K562 (cell line): ENCODE data around the gene IL12RB2.

ENCODE experiments used
- GABPA ChIP-seq: fragments of 200-800 bp; sonication (Bioruptor generic); conservative IDR thresholded peaks from 2 replicates; pipeline ENCODE4 v1.6.1; 2016; ENCODE audit warnings: low read depth, missing genetic modification characterization, missing compliant biosample characterization
- LARP7 ChIP-seq: fragments of 450-650 bp; IDR thresholded peaks from 2 replicates; pipeline ENCODE4 v1.6.1; 2016
- NCOA6 ChIP-seq: fragments of 450-650 bp; IDR thresholded peaks from 2 replicates; pipeline ENCODE4 v1.6.1; 2017; ENCODE audit warnings: mild to moderate bottlenecking
- POLR2AphosphoS5 ChIP-seq: IDR thresholded peaks from 2 replicates; pipeline ENCODE4 v1.6.1; 2011; ENCODE audit warnings: mild to moderate bottlenecking, low read depth, low read length, moderate library complexity; ENCODE audit not compliant: control insufficient read depth, insufficient read depth
- SRSF3 ChIP-seq: fragments of 200-400 bp; formaldehyde crosslinking; IDR thresholded peaks from 2 replicates; pipeline ENCODE4 v1.6.1; 2016; ENCODE audit warnings: mild to moderate bottlenecking, low read length, moderate library complexity; ENCODE audit not compliant: insufficient read depth
- ZNF785 ChIP-seq: fragments of 250-450 bp; sonication (Bioruptor Pico); IDR thresholded peaks from 2 replicates; pipeline ENCODE4 v1.4.0; 2020; ENCODE audit warnings: mild to moderate bottlenecking
- TF ChIP-seq, protein P1 (sequence below): fragments of 250-450 bp; sonication (Bioruptor Pico); IDR thresholded peaks from 2 replicates; pipeline ENCODE4 v1.4.0; 2020; ENCODE audit warnings: mild to moderate bottlenecking, moderate library complexity
- TF ChIP-seq, protein P2 (sequence below): IDR thresholded peaks from 3 replicates; pipeline ENCODE4 v1.6.1; 2011; ENCODE audit warnings: borderline replicate concordance, mild to moderate bottlenecking; ENCODE audit not compliant: insufficient read length, insufficient read depth
- TF ChIP-seq, protein P3 (sequence below): sonication (generic); formaldehyde crosslinking; IDR thresholded peaks from 2 replicates; pipeline ENCODE4 v1.8.1; 2023; ENCODE audit warnings: mild to moderate bottlenecking, missing genetic modification reagents
- TF ChIP-seq, protein P4 (sequence below), 3 experiments: IDR thresholded peaks in 2 of 3; conservative IDR thresholded peaks in 1 of 3; 2 replicates each; pipeline ENCODE4 v1.5.1; 2011 to 2012; ENCODE audit warnings: low read length in 3 of 3, mild to moderate bottlenecking in 3 of 3, control low read depth in 2 of 3, improper control_type of control experiment in 1 of 3, inconsistent platforms in 1 of 3, low read depth in 1 of 3, mixed read lengths in 1 of 3, moderate library complexity in 1 of 3; ENCODE audit not compliant: insufficient read depth in 2 of 3
- TF ChIP-seq, protein P5 (sequence below): sonication (generic); formaldehyde crosslinking; IDR thresholded peaks from 2 replicates; pipeline ENCODE4 v1.8.0; 2022; ENCODE audit warnings: mild to moderate bottlenecking, missing genetic modification reagents

DNA sequence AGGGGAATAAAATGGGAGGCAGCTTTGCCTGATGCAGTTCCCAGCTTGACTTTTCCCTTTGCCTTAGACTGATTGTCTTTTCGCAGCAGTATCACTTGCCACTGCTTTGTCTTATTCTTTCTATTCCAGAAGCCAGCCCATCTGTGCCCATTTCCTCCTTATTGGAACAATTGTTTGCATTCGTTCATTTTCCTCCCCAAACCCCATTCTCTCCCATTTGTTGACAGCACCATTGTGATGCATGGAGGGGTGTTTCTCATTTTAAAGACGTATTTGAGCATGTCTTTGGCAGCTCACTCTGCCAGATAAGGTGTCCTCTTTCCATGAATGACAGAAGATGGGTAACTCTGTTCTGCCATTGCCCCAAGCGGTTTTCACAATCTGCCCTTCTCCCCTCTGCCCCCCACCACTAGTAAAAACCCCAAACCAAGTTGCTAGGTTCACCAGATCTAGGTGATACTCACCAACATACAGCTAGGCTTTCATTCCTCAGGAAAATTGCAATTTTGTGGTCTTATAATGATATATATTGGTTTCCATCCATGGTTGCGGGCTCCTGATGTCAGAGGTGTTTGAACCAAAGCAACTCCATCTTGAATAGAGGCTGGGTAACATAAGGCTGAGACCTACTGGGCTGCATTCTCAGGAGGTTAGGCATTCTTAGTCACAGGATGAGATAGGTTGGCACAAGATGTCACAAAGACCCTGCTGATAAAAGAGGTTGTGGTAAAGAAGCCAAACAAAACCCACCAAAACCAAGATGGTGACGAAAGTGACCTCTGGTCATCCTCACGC, 91.7 kb downstream of the IL12RB2 start:
- TF ChIP-seq LARP7: no peak
- TF ChIP-seq, protein P1, sequence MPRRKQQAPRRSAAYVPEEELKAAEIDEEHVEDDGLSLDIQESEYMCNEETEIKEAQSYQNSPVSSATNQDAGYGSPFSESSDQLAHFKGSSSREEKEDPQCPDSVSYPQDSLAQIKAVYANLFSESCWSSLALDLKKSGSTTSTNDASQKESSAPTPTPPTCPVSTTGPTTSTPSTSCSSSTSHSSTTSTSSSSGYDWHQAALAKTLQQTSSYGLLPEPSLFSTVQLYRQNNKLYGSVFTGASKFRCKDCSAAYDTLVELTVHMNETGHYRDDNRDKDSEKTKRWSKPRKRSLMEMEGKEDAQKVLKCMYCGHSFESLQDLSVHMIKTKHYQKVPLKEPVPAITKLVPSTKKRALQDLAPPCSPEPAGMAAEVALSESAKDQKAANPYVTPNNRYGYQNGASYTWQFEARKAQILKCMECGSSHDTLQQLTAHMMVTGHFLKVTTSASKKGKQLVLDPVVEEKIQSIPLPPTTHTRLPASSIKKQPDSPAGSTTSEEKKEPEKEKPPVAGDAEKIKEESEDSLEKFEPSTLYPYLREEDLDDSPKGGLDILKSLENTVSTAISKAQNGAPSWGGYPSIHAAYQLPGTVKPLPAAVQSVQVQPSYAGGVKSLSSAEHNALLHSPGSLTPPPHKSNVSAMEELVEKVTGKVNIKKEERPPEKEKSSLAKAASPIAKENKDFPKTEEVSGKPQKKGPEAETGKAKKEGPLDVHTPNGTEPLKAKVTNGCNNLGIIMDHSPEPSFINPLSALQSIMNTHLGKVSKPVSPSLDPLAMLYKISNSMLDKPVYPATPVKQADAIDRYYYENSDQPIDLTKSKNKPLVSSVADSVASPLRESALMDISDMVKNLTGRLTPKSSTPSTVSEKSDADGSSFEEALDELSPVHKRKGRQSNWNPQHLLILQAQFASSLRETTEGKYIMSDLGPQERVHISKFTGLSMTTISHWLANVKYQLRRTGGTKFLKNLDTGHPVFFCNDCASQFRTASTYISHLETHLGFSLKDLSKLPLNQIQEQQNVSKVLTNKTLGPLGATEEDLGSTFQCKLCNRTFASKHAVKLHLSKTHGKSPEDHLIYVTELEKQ (CRISPR knock-in tag): no peak
- TF ChIP-seq, protein P2, sequence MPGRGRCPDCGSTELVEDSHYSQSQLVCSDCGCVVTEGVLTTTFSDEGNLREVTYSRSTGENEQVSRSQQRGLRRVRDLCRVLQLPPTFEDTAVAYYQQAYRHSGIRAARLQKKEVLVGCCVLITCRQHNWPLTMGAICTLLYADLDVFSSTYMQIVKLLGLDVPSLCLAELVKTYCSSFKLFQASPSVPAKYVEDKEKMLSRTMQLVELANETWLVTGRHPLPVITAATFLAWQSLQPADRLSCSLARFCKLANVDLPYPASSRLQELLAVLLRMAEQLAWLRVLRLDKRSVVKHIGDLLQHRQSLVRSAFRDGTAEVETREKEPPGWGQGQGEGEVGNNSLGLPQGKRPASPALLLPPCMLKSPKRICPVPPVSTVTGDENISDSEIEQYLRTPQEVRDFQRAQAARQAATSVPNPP: no peak
- TF ChIP-seq, protein P3, sequence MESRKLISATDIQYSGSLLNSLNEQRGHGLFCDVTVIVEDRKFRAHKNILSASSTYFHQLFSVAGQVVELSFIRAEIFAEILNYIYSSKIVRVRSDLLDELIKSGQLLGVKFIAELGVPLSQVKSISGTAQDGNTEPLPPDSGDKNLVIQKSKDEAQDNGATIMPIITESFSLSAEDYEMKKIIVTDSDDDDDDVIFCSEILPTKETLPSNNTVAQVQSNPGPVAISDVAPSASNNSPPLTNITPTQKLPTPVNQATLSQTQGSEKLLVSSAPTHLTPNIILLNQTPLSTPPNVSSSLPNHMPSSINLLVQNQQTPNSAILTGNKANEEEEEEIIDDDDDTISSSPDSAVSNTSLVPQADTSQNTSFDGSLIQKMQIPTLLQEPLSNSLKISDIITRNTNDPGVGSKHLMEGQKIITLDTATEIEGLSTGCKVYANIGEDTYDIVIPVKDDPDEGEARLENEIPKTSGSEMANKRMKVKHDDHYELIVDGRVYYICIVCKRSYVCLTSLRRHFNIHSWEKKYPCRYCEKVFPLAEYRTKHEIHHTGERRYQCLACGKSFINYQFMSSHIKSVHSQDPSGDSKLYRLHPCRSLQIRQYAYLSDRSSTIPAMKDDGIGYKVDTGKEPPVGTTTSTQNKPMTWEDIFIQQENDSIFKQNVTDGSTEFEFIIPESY (CRISPR knock-in tag): no peak
- no peak for TF ChIP-seq NCOA6
- no peak for TF ChIP-seq SRSF3
- TF ChIP-seq POLR2AphosphoS5: no peak
- TF ChIP-seq, protein P4, sequence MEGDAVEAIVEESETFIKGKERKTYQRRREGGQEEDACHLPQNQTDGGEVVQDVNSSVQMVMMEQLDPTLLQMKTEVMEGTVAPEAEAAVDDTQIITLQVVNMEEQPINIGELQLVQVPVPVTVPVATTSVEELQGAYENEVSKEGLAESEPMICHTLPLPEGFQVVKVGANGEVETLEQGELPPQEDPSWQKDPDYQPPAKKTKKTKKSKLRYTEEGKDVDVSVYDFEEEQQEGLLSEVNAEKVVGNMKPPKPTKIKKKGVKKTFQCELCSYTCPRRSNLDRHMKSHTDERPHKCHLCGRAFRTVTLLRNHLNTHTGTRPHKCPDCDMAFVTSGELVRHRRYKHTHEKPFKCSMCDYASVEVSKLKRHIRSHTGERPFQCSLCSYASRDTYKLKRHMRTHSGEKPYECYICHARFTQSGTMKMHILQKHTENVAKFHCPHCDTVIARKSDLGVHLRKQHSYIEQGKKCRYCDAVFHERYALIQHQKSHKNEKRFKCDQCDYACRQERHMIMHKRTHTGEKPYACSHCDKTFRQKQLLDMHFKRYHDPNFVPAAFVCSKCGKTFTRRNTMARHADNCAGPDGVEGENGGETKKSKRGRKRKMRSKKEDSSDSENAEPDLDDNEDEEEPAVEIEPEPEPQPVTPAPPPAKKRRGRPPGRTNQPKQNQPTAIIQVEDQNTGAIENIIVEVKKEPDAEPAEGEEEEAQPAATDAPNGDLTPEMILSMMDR (IDR thresholded peaks at IDR 0.05 in 2 of 3, conservative IDR thresholded peaks at IDR 0.05 in 1 of 3; ENCODE audit: insufficient read depth in 2 of 3, low read depth in 1 of 3, low read length in 3 of 3): no peak
- no peak for TF ChIP-seq ZNF785 (CRISPR knock-in tag)
- TF ChIP-seq, protein P5, sequence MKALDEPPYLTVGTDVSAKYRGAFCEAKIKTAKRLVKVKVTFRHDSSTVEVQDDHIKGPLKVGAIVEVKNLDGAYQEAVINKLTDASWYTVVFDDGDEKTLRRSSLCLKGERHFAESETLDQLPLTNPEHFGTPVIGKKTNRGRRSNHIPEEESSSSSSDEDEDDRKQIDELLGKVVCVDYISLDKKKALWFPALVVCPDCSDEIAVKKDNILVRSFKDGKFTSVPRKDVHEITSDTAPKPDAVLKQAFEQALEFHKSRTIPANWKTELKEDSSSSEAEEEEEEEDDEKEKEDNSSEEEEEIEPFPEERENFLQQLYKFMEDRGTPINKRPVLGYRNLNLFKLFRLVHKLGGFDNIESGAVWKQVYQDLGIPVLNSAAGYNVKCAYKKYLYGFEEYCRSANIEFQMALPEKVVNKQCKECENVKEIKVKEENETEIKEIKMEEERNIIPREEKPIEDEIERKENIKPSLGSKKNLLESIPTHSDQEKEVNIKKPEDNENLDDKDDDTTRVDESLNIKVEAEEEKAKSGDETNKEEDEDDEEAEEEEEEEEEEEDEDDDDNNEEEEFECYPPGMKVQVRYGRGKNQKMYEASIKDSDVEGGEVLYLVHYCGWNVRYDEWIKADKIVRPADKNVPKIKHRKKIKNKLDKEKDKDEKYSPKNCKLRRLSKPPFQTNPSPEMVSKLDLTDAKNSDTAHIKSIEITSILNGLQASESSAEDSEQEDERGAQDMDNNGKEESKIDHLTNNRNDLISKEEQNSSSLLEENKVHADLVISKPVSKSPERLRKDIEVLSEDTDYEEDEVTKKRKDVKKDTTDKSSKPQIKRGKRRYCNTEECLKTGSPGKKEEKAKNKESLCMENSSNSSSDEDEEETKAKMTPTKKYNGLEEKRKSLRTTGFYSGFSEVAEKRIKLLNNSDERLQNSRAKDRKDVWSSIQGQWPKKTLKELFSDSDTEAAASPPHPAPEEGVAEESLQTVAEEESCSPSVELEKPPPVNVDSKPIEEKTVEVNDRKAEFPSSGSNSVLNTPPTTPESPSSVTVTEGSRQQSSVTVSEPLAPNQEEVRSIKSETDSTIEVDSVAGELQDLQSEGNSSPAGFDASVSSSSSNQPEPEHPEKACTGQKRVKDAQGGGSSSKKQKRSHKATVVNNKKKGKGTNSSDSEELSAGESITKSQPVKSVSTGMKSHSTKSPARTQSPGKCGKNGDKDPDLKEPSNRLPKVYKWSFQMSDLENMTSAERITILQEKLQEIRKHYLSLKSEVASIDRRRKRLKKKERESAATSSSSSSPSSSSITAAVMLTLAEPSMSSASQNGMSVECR (CRISPR knock-in tag): no peak
- TF ChIP-seq GABPA (tag): no peak
